GM23248 (cell line): Measurements from ENCODE around the gene VPS13D.

Source experiments
- EZH2 ChIP-seq: fragments of 200-600 bp; sonication (generic); IDR thresholded peaks from 2 replicates; pipeline ENCODE4 v1.6.1; 2018; ENCODE audit warnings: antibody characterized with exemption, mild to moderate bottlenecking; ENCODE audit not compliant: insufficient read depth, poor library complexity, severe bottlenecking
- EZH2phosphoT487 ChIP-seq: fragments of 200-600 bp; sonication (generic); IDR thresholded peaks from 2 replicates; pipeline ENCODE4 v1.6.1; 2018; ENCODE audit warnings: antibody characterized with exemption, moderate library complexity, mild to moderate bottlenecking, low read depth; ENCODE audit not compliant: insufficient read depth

GRCh38 chr1:12410351-12410750, 180.5 kb downstream of the VPS13D start:
- TF ChIP-seq EZH2phosphoT487 (no peak), EZH2 (no peak)
